ENCODE results near the gene ZBTB21.
A peak's percentile ranks its signal among the peaks of the same experiment; 100 is the strongest.

The ZBTB21 gene
- total RNA-seq = 48.1 to 86.6 reads per million in 2 experiments

- peak; percentile 98 for DNase-seq (ENCODE audit: low read depth)
These were observed at the start of gene ZBTB21 for GRCh38 chr21:42009831-42010506. Gene ZBTB21, minus strand, starts transcription at chr21:42010360. Its CDS starts 16,265 bp downstream, at chr21:41994095.

- no peak for DNase-seq (ENCODE audit: low read depth)
These were observed 49.6 kb upstream of the ZBTB21 start for GRCh38 chr21:42059721-42060120.

- no peak for DNase-seq (ENCODE audit: low read depth)
These were observed 49.0 kb upstream of the ZBTB21 start for GRCh38 chr21:42059141-42059540.

- DNase-seq (ENCODE audit: low read depth) = no peak
These were observed 48.5 kb upstream of the ZBTB21 start for GRCh38 chr21:42058631-42059111.

- no peak for DNase-seq (ENCODE audit: low read depth)
These were observed 47.8 kb upstream of the ZBTB21 start for GRCh38 chr21:42057851-42058437.

GRCh38 chr21:42056996-42057689 lies 47.0 kb upstream of the ZBTB21 start:
- no peak for DNase-seq (ENCODE audit: low read depth)

GRCh38 chr21:42056468-42056867 lies 46.3 kb upstream of the ZBTB21 start:
- no peak for DNase-seq (ENCODE audit: low read depth)

DNA sequence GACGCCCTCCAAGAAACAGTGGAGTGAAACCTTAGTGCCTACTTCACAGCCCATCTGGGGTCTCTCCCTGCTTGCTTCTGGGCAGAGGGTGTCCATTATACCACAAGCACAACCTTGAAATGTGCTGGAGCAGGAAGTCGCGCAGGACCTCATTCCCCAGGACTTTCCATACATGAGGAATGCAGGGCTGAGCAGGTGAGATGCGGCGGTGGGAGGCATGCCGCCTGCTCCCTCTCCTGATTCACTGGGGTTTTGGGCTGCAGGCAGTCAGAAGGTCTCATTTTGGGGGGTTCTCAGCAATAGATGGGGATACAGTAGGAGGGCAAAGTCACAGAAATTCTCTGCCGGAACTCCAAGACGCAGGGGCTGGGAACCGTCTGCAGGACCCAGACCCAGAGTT lies 45.3 kb upstream of the ZBTB21 start:
- DNase-seq (ENCODE audit: low read depth) = no peak

- DNase-seq (ENCODE audit: low read depth) = no peak
These were observed 41.6 kb upstream of the ZBTB21 start for GRCh38 chr21:42051788-42052187.

DNA sequence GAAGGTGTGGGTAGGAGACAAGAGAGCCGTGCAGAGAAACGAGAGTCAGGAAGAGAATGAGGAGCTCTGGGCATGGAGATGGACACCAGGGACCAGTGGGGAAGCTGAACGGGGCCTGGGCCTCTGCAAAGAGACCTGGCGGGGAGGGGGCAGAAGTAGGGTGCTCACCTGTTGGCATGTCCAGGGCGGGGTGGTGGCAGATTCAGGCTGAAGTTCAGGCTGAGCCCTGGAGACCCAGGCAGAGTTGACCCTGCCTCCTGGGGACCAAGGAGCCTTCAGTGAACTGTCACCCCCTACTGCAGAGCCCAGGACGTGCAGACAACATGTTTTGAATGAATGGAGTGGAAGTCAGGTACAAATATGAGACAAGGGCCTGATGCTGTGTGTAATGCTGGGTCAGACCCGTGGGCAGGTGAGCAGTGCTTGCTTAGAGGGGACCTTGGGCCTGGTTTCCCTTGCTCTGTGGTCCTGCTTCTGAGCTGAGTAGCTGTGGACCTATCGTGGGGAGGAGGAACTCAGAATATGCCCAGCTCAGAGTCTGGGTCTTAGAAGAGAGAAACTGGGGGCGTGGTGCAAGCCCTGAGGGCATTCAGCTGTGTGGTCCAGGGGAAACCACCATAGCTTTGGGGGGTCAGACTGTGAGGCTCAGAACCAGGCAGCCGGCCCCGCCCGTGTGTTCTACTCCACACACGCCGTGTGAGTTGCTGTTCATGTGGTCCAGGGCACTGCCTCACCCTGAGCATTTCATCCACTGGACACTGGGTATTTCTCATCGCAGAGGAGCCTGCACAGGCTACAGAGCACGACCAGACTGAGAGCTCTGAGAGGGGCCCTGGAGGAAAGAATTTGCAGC lies 39.6 kb upstream of the ZBTB21 start:
- no peak for DNase-seq (ENCODE audit: low read depth)

- DNase-seq (ENCODE audit: low read depth) = no peak
These were observed 38.9 kb upstream of the ZBTB21 start for GRCh38 chr21:42048870-42049577.

DNA sequence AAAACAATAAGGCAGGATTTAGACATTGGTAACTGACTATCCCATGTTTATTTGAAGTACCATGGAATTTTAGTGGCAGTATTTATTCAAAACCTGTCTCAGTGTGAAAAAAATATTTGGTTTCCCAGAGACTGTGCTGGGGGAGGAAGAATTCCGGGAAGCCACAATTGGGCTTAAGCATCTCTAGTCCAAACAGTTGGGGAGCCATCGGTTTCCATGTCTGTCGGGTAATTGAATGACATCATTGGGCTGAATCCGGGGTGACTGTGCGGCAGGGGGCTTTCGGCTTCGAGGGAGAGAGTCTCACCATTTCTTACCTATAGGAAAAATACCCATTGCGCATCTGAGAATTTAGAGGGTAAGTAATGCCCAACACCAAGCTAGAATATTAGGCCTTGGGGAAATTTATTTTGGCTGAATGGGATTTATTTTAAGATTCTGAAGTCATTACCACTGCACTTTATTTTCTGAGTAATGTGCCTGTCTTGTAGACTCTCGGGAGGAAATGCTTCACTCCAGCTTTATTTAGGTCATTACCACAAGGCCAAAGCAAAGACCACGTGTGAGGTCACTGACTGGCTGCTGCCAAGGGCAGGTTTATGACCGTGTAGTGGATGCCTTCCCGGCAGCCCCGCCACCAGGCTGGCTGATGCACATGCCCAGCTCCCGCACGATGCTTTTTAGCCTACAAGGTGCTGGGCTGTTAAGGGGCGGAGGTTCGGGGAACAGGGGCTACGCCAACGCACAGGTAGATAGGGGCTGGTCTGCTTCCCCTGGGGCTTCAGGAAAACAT lies 37.9 kb upstream of the ZBTB21 start:
- DNase-seq (ENCODE audit: low read depth) = no peak

GRCh38 chr21:42044871-42045495 lies 34.8 kb upstream of the ZBTB21 start:
- no peak for DNase-seq (ENCODE audit: low read depth)

GRCh38 chr21:42043961-42044360 lies 33.8 kb upstream of the ZBTB21 start:
- no peak for DNase-seq (ENCODE audit: low read depth)

DNA sequence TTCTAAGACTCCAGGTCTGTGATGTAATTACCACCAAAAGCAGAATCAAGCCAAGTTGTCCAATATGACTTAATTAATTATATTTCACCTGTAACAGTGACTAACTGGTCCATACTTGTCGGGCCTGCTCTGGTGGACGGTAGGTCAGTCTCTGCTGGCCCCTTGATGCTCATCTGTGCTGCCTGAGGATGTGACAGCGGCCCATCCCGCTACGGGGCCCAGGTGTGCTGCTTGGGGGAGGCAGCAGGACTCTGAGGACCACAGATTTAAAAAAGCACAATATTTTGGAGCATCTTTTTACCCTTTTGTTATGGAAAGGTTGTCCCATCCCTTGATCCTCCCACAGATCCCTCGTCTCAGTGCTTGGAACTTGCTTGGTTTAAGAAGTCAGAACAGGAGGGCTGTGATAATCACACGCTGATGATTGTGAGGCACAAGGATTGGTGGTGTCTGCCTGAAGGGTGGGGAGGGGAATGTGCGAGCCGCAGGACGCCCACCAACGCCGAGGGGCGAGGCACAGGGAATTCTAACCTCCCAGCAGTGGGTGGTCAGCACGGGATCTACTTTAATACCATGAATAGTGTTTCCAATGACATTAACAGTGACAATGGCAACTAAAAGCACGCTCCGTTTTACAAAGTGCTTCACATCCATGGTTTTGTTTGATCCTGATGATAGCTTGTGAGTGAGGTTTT lies 33.2 kb upstream of the ZBTB21 start:
- no peak for DNase-seq (ENCODE audit: low read depth)

DNA sequence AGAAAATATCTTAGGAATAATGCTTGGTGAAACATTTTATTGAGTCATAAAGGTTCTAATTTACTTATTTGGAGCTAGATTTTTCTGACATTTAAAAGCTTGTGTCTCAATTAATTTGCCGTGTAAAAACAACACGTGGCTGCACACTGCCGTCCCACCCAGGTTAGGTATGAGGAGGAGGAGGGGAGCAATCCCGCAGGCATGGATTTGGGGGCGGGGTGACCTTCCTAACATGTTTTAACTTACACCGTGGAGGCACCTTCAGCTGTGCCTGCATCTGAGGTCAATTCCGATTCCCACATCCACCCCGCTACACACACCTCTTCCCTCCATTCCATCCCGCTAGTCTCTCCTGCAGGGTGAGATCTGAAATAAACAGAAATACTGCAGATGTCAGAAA lies 32.5 kb upstream of the ZBTB21 start:
- DNase-seq (ENCODE audit: low read depth) = no peak

DNA sequence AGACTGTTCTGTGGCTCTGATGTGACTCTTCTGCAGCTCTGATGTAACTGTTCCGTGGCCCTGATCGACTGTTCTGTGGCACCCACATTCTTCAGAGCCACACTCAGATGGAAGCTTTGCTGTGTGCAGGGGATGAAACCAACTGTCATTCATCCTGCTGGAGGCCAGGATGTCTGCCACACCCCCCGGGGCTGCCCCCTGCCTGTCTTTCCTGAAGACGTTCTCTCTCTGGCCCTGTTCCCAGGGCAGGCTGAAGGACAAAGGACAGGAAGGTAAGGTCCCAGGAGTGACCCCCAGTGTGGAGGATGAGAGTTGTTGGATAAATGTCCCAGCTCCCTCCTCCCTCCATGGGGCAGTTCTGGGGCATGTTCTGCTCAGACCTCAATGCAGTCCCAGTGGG lies 31.6 kb upstream of the ZBTB21 start:
- DNase-seq (ENCODE audit: low read depth) = no peak

- no peak for DNase-seq (ENCODE audit: low read depth)
These were observed 31.1 kb upstream of the ZBTB21 start for GRCh38 chr21:42041246-42041645.

- DNase-seq (ENCODE audit: low read depth) = no peak
These were observed 30.4 kb upstream of the ZBTB21 start for GRCh38 chr21:42040411-42041180.
